Loucy (cell line): ENCODE results near the gene POLR2B.
"Not testable (repeated sequence)": the region's sequence is repeated elsewhere in the genome, so short reads cannot be mapped to it uniquely, and the experiment has no call there.

Source experiments
- H2AFZ ChIP-seq: fragments of 200-600 bp; sonication (generic); 2 replicates; pipeline ENCODE4 v1.6.0; 2016; ENCODE audit warnings: antibody characterized with exemption, mild to moderate bottlenecking, low read length, moderate library complexity
- H3F3A ChIP-seq: fragments of 200-600 bp; 2 replicates; pipeline ENCODE4 v1.6.0; 2016; ENCODE audit warnings: antibody characterized with exemption, low read depth, mild to moderate bottlenecking
- H3K27me3 ChIP-seq: fragments of 200-600 bp; sonication (generic); 2 replicates; pipeline ENCODE4 v1.6.1; 2014; ENCODE audit warnings: low read length, mild to moderate bottlenecking; ENCODE audit not compliant: insufficient read depth, poor library complexity, severe bottlenecking
- H3K36me3 ChIP-seq: fragments of 200-600 bp; sonication (generic); 2 replicates; pipeline ENCODE4 v1.6.1; 2016; ENCODE audit warnings: low read length; ENCODE audit not compliant: insufficient read depth
- H3K4me1 ChIP-seq: fragments of 200-600 bp; sonication (generic); 2 replicates; pipeline ENCODE4 v1.5.1; 2014; ENCODE audit warnings: low read length, mild to moderate bottlenecking; ENCODE audit not compliant: insufficient read depth, poor library complexity, severe bottlenecking
- H3K4me2 ChIP-seq: fragments of 200-600 bp; sonication (generic); 2 replicates; pipeline ENCODE4 v1.6.0; 2014; ENCODE audit warnings: antibody characterized with exemption, low read length, low read depth, mild to moderate bottlenecking; ENCODE audit not compliant: poor library complexity, severe bottlenecking
- H3K4me3 ChIP-seq: fragments of 200-600 bp; sonication (generic); 2 replicates; pipeline ENCODE4 v1.5.1; 2014; ENCODE audit warnings: low read length, mild to moderate bottlenecking, mixed read lengths; ENCODE audit not compliant: poor library complexity, severe bottlenecking
- H3K79me2 ChIP-seq: fragments of 200-600 bp; sonication (generic); 2 replicates; pipeline ENCODE4 v1.6.1; 2014; ENCODE audit warnings: low read length; ENCODE audit not compliant: insufficient read depth
- H3K9ac ChIP-seq: fragments of 200-600 bp; sonication (generic); 2 replicates; pipeline ENCODE4 v1.6.0; 2014; ENCODE audit warnings: mild to moderate bottlenecking, low read depth, low read length, moderate library complexity; ENCODE audit not compliant: poor library complexity, severe bottlenecking
- H3K9me2 ChIP-seq: fragments of 200-600 bp; sonication (generic); replicated peaks from 2 replicates; pipeline ENCODE4 v1.6.1; 2016; ENCODE audit warnings: low read depth, low read length, mixed read lengths
- H3K9me3 ChIP-seq: fragments of 200-600 bp; sonication (generic); 2 replicates; pipeline ENCODE4 v1.6.1; 2014; ENCODE audit warnings: mild to moderate bottlenecking, antibody characterized with exemption, low read length, low read depth; ENCODE audit not compliant: insufficient read depth
- H4K20me1 ChIP-seq: fragments of 200-600 bp; sonication (generic); 2 replicates; pipeline ENCODE4 v1.6.0; 2014; ENCODE audit warnings: antibody characterized with exemption, low read length, mild to moderate bottlenecking; ENCODE audit not compliant: insufficient read depth, poor library complexity, severe bottlenecking
- EZH2phosphoT487 ChIP-seq: fragments of 200-600 bp; IDR thresholded peaks from 2 replicates; pipeline ENCODE4 v1.6.1; 2018; ENCODE audit warnings: antibody characterized with exemption, mild to moderate bottlenecking, moderate library complexity, borderline replicate concordance
- TF ChIP-seq, protein P1 (sequence below): fragments of 200-600 bp; sonication (generic); conservative IDR thresholded peaks from 2 replicates; pipeline ENCODE4 v1.5.1; 2014; ENCODE audit warnings: mild to moderate bottlenecking, antibody characterized with exemption, low read length

POLR2B gene

DNA sequence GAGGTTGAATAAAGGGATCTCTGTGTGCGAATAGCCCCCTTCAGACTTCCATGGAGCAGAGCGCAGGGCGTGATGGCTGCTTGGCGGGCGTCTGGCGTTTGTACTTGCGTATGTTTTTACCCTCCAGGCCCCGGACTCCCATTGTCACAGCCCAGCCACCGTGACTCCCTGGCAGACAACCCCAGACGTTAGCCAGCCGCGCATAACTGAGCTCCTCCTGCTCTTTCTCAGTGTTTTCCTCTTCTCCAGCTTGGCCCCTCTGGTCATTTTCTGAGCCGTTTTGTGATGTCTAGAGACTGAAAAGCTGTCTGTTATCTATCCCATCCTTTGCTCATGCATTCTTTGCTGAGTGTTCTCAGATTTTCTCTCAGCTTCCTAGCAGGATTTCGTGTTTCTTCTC, 77.2 kb downstream of the POLR2B start:
- H3K9me2 ChIP-seq: no peaks in the 10 kb centered on the region
- no peaks in the 10 kb centered on the region for H3F3A ChIP-seq
- no peak overlapping the region for H3K4me2 ChIP-seq
- TF ChIP-seq, protein P1, sequence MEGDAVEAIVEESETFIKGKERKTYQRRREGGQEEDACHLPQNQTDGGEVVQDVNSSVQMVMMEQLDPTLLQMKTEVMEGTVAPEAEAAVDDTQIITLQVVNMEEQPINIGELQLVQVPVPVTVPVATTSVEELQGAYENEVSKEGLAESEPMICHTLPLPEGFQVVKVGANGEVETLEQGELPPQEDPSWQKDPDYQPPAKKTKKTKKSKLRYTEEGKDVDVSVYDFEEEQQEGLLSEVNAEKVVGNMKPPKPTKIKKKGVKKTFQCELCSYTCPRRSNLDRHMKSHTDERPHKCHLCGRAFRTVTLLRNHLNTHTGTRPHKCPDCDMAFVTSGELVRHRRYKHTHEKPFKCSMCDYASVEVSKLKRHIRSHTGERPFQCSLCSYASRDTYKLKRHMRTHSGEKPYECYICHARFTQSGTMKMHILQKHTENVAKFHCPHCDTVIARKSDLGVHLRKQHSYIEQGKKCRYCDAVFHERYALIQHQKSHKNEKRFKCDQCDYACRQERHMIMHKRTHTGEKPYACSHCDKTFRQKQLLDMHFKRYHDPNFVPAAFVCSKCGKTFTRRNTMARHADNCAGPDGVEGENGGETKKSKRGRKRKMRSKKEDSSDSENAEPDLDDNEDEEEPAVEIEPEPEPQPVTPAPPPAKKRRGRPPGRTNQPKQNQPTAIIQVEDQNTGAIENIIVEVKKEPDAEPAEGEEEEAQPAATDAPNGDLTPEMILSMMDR: no peak
- no peak for TF ChIP-seq EZH2phosphoT487
- no peaks in the 10 kb centered on the region for H3K79me2 ChIP-seq
- H3K4me3 ChIP-seq: no peak overlapping the region
- H3K9ac ChIP-seq: no peak overlapping the region
- no peaks in the 10 kb centered on the region for H3K9me3 ChIP-seq
- H3K27me3 ChIP-seq: no peaks in the 10 kb centered on the region
- H3K4me1 ChIP-seq: no peaks in the 10 kb centered on the region
- H4K20me1 ChIP-seq: no peaks in the 10 kb centered on the region
- H2AFZ ChIP-seq: no peak overlapping the region
- H3K36me3 ChIP-seq: no peaks in the 10 kb centered on the region

DNA sequence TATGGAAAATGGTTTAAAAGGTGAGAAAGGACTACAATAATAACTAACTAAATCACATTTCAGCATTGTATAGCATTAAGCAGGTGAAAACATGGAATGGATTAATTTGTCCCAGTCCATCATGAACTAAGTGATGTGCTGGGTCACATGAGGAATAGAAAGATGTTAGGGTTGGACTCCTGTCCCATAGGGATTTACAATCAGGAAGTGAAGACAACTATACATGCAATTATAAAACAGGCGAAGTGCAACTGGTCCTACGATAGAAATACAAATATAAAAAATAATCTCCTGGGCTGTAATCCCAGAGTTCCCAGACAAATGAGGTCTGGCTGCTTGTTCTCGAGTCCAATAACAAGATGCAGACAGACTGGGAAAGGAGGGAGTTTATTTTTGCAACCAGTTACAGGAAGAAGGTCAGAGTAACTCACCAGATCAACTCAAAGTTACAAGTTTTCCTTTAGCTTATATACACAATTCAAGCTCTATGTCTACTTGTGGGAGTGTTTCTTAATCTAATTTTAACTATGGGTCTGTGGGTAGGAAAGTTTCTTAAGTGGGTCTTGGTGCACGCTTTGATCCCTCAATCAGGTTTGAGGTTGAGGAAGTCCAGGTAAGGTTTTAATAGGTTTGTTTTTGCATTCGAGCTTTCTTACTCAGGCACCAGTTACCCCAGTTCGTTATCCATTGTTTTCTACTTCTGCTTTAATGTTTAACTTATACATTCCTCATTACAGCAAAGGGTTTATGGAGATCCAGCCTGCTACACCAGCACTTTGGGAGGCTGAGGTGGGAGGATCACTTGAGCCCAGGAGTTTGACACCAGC, 81.4 kb downstream of the POLR2B start:
- no peaks in the 10 kb centered on the region for H3K9me3 ChIP-seq
- H3K4me2 ChIP-seq: no peak overlapping the region

DNA sequence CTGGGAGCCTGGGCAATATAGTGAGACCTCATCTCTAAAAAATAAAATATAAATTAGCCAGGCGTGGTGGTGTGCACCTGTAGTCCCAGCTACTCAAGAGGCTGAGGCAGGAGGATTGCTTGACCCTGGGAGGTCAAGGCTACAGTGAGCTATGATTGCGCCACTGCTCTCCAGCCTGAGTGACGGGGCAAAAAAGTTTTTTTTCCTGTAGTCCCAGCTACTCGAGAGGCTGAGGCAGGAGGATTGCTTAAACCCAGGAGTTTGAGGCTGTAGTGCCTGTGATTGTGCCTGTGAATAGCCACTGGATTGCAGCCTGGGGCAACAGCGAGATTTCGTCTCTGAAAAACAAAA, 82.0 kb downstream of the POLR2B start:
- not testable (repeated sequence) for H3K36me3 ChIP-seq, H3K4me3 ChIP-seq, H4K20me1 ChIP-seq, H3K4me2 ChIP-seq, H3K4me1 ChIP-seq, H3K27me3 ChIP-seq, H3F3A ChIP-seq, H3K79me2 ChIP-seq, H3K9me2 ChIP-seq, H3K9ac ChIP-seq, H3K9me3 ChIP-seq, H2AFZ ChIP-seq

More for the DNA sequence above, 81.4 kb downstream of the POLR2B start:
- Histone ChIP-seq H4K20me1 (no peaks in the 10 kb centered on the region), H3K9ac (no peak overlapping the region), H3F3A (no peaks in the 10 kb centered on the region), H3K79me2 (no peaks in the 10 kb centered on the region), H3K27me3 (no peaks in the 10 kb centered on the region), H3K4me1 (no peaks in the 10 kb centered on the region), H3K9me2 (no peaks in the 10 kb centered on the region), H3K4me3 (no peak overlapping the region), H2AFZ (no peak overlapping the region), H3K36me3 (no peaks in the 10 kb centered on the region)
- TF ChIP-seq, protein P1: no peak
- no peak for TF ChIP-seq EZH2phosphoT487

DNA sequence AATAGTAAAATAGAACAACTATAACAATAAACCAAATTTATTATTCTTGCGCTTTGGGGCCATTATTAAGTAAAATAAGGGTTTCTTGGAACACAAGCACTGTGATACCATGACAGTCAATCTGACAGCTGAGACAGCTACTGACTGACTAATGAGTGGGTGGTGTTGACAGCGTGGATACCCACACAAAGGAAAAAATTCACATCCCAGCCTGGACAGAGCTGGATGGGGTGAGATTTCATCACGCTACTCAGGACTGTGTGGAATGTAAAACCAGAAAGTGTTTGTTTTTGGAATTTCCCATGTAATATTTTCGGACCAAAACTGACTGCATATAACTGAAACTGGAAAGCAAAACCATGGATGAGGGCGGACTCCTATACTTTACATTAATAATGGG, 82.7 kb downstream of the POLR2B start:
- H3K79me2 ChIP-seq: no peaks in the 10 kb centered on the region
- H3K4me2 ChIP-seq: no peak overlapping the region
- H3K9ac ChIP-seq: no peak overlapping the region
- no peaks in the 10 kb centered on the region for H3F3A ChIP-seq
- H3K4me1 ChIP-seq: no peaks in the 10 kb centered on the region
- H3K36me3 ChIP-seq: no peaks in the 10 kb centered on the region
- TF ChIP-seq, protein P1: no peak
- TF ChIP-seq EZH2phosphoT487: no peak
- H3K9me2 ChIP-seq: no peaks in the 10 kb centered on the region
- no peak overlapping the region for H3K4me3 ChIP-seq
- H2AFZ ChIP-seq: no peak overlapping the region
- H4K20me1 ChIP-seq: no peaks in the 10 kb centered on the region
- H3K27me3 ChIP-seq: no peaks in the 10 kb centered on the region
- no peaks in the 10 kb centered on the region for H3K9me3 ChIP-seq
